DOHH2 (cell line): Measurements from ENCODE around the gene EGFLAM.

Experiments used
- H3F3A ChIP-seq: fragments of 200-600 bp; sonication (generic), shearing (Covaris generic); 2 replicates; pipeline ENCODE4 v1.6.0; 2016; ENCODE audit warnings: antibody characterized with exemption, mild to moderate bottlenecking; ENCODE audit not compliant: control insufficient read depth, insufficient read depth
- H3K27ac ChIP-seq: fragments of 200-600 bp; sonication (generic); 2 replicates; pipeline ENCODE4 v1.5.1; 2014; ENCODE audit warnings: low read depth, mild to moderate bottlenecking, low read length, moderate library complexity
- H3K27me3 ChIP-seq: fragments of 200-600 bp; sonication (generic); 2 replicates; pipeline ENCODE4 v1.6.1; 2014; ENCODE audit warnings: mild to moderate bottlenecking, low read length, mixed read lengths; ENCODE audit not compliant: control insufficient read depth
- H3K36me3 ChIP-seq: fragments of 200-600 bp; sonication (generic); 2 replicates; pipeline ENCODE4 v1.6.1; 2014; ENCODE audit warnings: mild to moderate bottlenecking, low read length, moderate library complexity, mixed read lengths; ENCODE audit not compliant: control insufficient read depth
- H3K4me1 ChIP-seq: fragments of 200-600 bp; sonication (generic); 2 replicates; pipeline ENCODE4 v1.6.1; 2014; ENCODE audit warnings: mild to moderate bottlenecking, low read length, mixed read lengths; ENCODE audit not compliant: control insufficient read depth
- H3K4me2 ChIP-seq: fragments of 200-600 bp; sonication (generic); 2 replicates; pipeline ENCODE4 v1.6.0; 2014; ENCODE audit warnings: mild to moderate bottlenecking, low read length, moderate library complexity
- H3K4me3 ChIP-seq: fragments of 200-600 bp; sonication (generic); 2 replicates; pipeline ENCODE4 v1.5.1; 2014; ENCODE audit warnings: mild to moderate bottlenecking, low read length, mixed read lengths
- H3K79me2 ChIP-seq: fragments of 200-600 bp; sonication (generic); 2 replicates; pipeline ENCODE4 v1.6.1; 2014; ENCODE audit warnings: mild to moderate bottlenecking, low read length, mixed read lengths; ENCODE audit not compliant: control insufficient read depth
- H3K9me2 ChIP-seq: fragments of 200-600 bp; sonication (generic); replicated peaks from 2 replicates; pipeline ENCODE4 v1.6.1; 2014; ENCODE audit warnings: mild to moderate bottlenecking, low read length, mixed read lengths; ENCODE audit not compliant: control insufficient read depth
- H3K9me3 ChIP-seq: fragments of 200-600 bp; sonication (generic); 2 replicates; pipeline ENCODE4 v1.6.1; 2014; ENCODE audit warnings: antibody characterized with exemption, low read length, mixed read lengths; ENCODE audit not compliant: control insufficient read depth, insufficient read depth
- H4K20me1 ChIP-seq: fragments of 200-600 bp; sonication (generic); 2 replicates; pipeline ENCODE4 v1.6.0; 2014; ENCODE audit warnings: low read depth, mild to moderate bottlenecking, antibody characterized with exemption, low read length, moderate library complexity; ENCODE audit not compliant: control insufficient read depth, insufficient read depth
- CTCF ChIP-seq: fragments of 200-600 bp; sonication (generic); IDR thresholded peaks from one replicate; pipeline ENCODE4 v1.5.1; 2014; ENCODE audit warnings: antibody characterized with exemption, mild to moderate bottlenecking, low read depth, low read length; ENCODE audit not compliant: poor library complexity, severe bottlenecking
- EZH2phosphoT487 ChIP-seq: fragments of 200-600 bp; sonication (generic); IDR thresholded peaks from 2 replicates; pipeline ENCODE4 v1.6.1; 2017; ENCODE audit warnings: borderline replicate concordance, mild to moderate bottlenecking, antibody characterized with exemption, low read length, moderate library complexity, mixed read lengths

EGFLAM gene

GRCh38 chr5:38379350-38379937, 121.1 kb downstream of the EGFLAM start:
- H4K20me1 ChIP-seq: no peaks in the 10 kb centered on the region
- H3K36me3 ChIP-seq: no peaks in the 10 kb centered on the region
- H3K79me2 ChIP-seq: no peaks in the 10 kb centered on the region
- H3K4me1 ChIP-seq: no peaks in the 10 kb centered on the region
- no peak overlapping the region for H3K4me3 ChIP-seq
- H3F3A ChIP-seq: no peaks in the 10 kb centered on the region
- no peaks in the 10 kb centered on the region for H3K9me2 ChIP-seq
- H3K9me3 ChIP-seq: no peaks in the 10 kb centered on the region
- no peaks in the 10 kb centered on the region for H3K27me3 ChIP-seq
- no peak overlapping the region for H3K4me2 ChIP-seq
- TF ChIP-seq CTCF (no peak), EZH2phosphoT487 (no peak)
- H3K27ac ChIP-seq: no peak overlapping the region

GRCh38 chr5:38380537-38380936, 122.2 kb downstream of the EGFLAM start:
- Histone ChIP-seq H3K9me3 (no peaks in the 10 kb centered on the region), H3K4me2 (no peak overlapping the region), H3K4me3 (no peak overlapping the region), H4K20me1 (no peaks in the 10 kb centered on the region), H3K27ac (no peak overlapping the region), H3K9me2 (no peaks in the 10 kb centered on the region), H3F3A (no peaks in the 10 kb centered on the region), H3K4me1 (no peaks in the 10 kb centered on the region), H3K79me2 (no peaks in the 10 kb centered on the region), H3K36me3 (no peaks in the 10 kb centered on the region), H3K27me3 (no peaks in the 10 kb centered on the region)
- no peak for TF ChIP-seq EZH2phosphoT487
- no peak for TF ChIP-seq CTCF

- TF ChIP-seq CTCF (no peak), EZH2phosphoT487 (no peak)
- no peaks in the 10 kb centered on the region for H3K9me2 ChIP-seq
- no peaks in the 10 kb centered on the region for H3K36me3 ChIP-seq
- no peaks in the 10 kb centered on the region for H3K79me2 ChIP-seq
- H3K9me3 ChIP-seq: no peaks in the 10 kb centered on the region
- H3K4me3 ChIP-seq: no peak overlapping the region
- no peaks in the 10 kb centered on the region for H3K27me3 ChIP-seq
- H3K4me1 ChIP-seq: no peaks in the 10 kb centered on the region
- no peaks in the 10 kb centered on the region for H4K20me1 ChIP-seq
- no peak overlapping the region for H3K27ac ChIP-seq
- H3F3A ChIP-seq: no peaks in the 10 kb centered on the region
- no peak overlapping the region for H3K4me2 ChIP-seq
These were observed 123.0 kb downstream of the EGFLAM start for GRCh38 chr5:38381361-38381760.

GRCh38 chr5:38382898-38383297, 124.5 kb downstream of the EGFLAM start:
- Histone ChIP-seq H3K4me2 (no peak overlapping the region), H4K20me1 (no peaks in the 10 kb centered on the region), H3K36me3 (no peaks in the 10 kb centered on the region), H3K9me3 (no peaks in the 10 kb centered on the region), H3K27me3 (no peaks in the 10 kb centered on the region), H3K27ac (no peak overlapping the region), H3F3A (no peaks in the 10 kb centered on the region), H3K4me1 (no peaks in the 10 kb centered on the region), H3K79me2 (no peaks in the 10 kb centered on the region), H3K9me2 (no peaks in the 10 kb centered on the region), H3K4me3 (no peak overlapping the region)
- TF ChIP-seq EZH2phosphoT487 (no peak), CTCF (peak; percentile 78)
